WTC11 (cell line): ENCODE measurements around the gene TXN.

Experiments used
- CREM ChIP-seq: sonication (generic); formaldehyde crosslinking; IDR thresholded peaks from 2 replicates; pipeline ENCODE4 v1.8.1; 2022; ENCODE audit warnings: mild to moderate bottlenecking, missing genetic modification reagents, moderate library complexity
- CTCF ChIP-seq: fragments of 200-600 bp; IDR thresholded peaks from 2 replicates; pipeline ENCODE4 v1.8.0; 2022; ENCODE audit warnings: antibody characterized with exemption
- ELF4 ChIP-seq: sonication (generic); formaldehyde crosslinking; IDR thresholded peaks from 2 replicates; pipeline ENCODE4 v1.8.1; 2022; ENCODE audit warnings: low read depth, mild to moderate bottlenecking, moderate library complexity, missing genetic modification reagents
- NR3C1 ChIP-seq: sonication (generic); formaldehyde crosslinking; conservative IDR thresholded peaks from 2 replicates; pipeline ENCODE4 v1.8.1; 2023; ENCODE audit warnings: low read depth, mild to moderate bottlenecking, missing genetic modification reagents
- SP1 ChIP-seq: sonication (generic); formaldehyde crosslinking; conservative IDR thresholded peaks from 2 replicates; pipeline ENCODE4 v1.8.1; 2022; ENCODE audit warnings: missing genetic modification reagents

- TF ChIP-seq ELF4, result no peak
- no peak for TF ChIP-seq CREM (CRISPR knock-in tag)
- no peak for TF ChIP-seq SP1
- no peak for TF ChIP-seq CTCF
- TF ChIP-seq NR3C1, result no peak
Observed at GRCh38 chr9:110259566-110259965, 3.3 kb upstream of the TXN start.
